Caco-2 (cell line): ENCODE results near the gene ZIC4. TPM values are rescaled to one million over a fixed set of nuclear protein-coding genes. Genes with fewer than 3 reads are reported as not detected.

Experiments used
- BruUV-seq: library from RNA; stranded (reverse); fragments of 400-500 nt; replicated peaks from 2 replicates; lab custom pipeline; 2021; lab: Mats Ljungman, UMichigan
- CTCF ChIA-PET: fragments of 300-600 bp; sonication (Branson Sonifier 250); formaldehyde crosslinking; loops from one replicate; lab custom pipeline; 2022; ENCODE audit warnings: antibody characterized with exemption; lab: Charles Lee
- POLR2A ChIA-PET: fragments of 300-600 bp; sonication (Branson Sonifier 250); formaldehyde crosslinking; loops from one replicate; lab custom pipeline; 2022; ENCODE audit warnings: antibody characterized with exemption; lab: Charles Lee
- DNase-seq, 2 experiments: peaks; one replicate each; pipeline versions ENCODE4 v3.0.0 to v3.0.0-alpha.2; 2020 to 2022
- H3K27me3 ChIP-seq: replicated peaks from 2 replicates; pipeline ENCODE4 v1.6.0; 2011; ENCODE audit warnings: low read length; ENCODE audit not compliant: control insufficient read depth, insufficient read depth
- H3K36me3 ChIP-seq: 2 replicates; pipeline ENCODE4 v1.5.1; 2011; ENCODE audit warnings: low read length; ENCODE audit not compliant: control insufficient read depth, insufficient read depth
- H3K4me1 ChIP-seq: fragments of 250-450 bp; sonication (Bioruptor Pico); 2 replicates; pipeline ENCODE4 v1.5.1; 2020; ENCODE audit warnings: mild to moderate bottlenecking
- H3K4me3 ChIP-seq: 2 replicates; pipeline ENCODE4 v1.5.1; 2011; ENCODE audit warnings: low read depth, mild to moderate bottlenecking, control low read depth, low read length
- H3K9me3 ChIP-seq: fragments of 250-450 bp; sonication (Bioruptor Pico); 2 replicates; pipeline ENCODE4 v1.5.1; 2020; ENCODE audit warnings: mild to moderate bottlenecking, moderate library complexity
- H3K27ac Mint-ChIP-seq: one replicate; pipeline ENCODE4 v1.8.0; 2022; ENCODE audit warnings: mixed read lengths; ENCODE audit not compliant: unreplicated experiment
- H3K27me3 Mint-ChIP-seq: one replicate; pipeline ENCODE4 v1.8.0; 2022; ENCODE audit warnings: mixed read lengths; ENCODE audit not compliant: insufficient read depth, unreplicated experiment
- H3K36me3 Mint-ChIP-seq: one replicate; pipeline ENCODE4 v1.8.0; 2022; ENCODE audit warnings: mild to moderate bottlenecking, mixed read lengths; ENCODE audit not compliant: insufficient read depth, unreplicated experiment
- H3K4me1 Mint-ChIP-seq: one replicate; pipeline ENCODE4 v1.8.0; 2022; ENCODE audit warnings: low read depth, mixed read lengths; ENCODE audit not compliant: unreplicated experiment
- H3K4me3 Mint-ChIP-seq: one replicate; pipeline ENCODE4 v1.8.0; 2022; ENCODE audit warnings: mild to moderate bottlenecking, moderate library complexity, mixed read lengths; ENCODE audit not compliant: unreplicated experiment
- H3K9me3 Mint-ChIP-seq: one replicate; pipeline ENCODE4 v1.8.0; 2022; ENCODE audit warnings: mixed read lengths; ENCODE audit not compliant: unreplicated experiment
- intact Hi-C: fragments of 100-400 bp; cut with micrococcal nuclease; formaldehyde crosslinking; loops from one replicate; pipeline ENCODE4 v1.10.0; 2022; ENCODE audit not compliant: unreplicated experiment
- total RNA-seq: library from RNA; stranded (reverse); gene quantifications from 2 replicates; pipeline ENCODE4 v1.2.3, GENCODE V29; 2022
- TF ChIP-seq, protein P1 (sequence below), 2 experiments: fragments of 200-600 bp in 1 of 2; IDR thresholded peaks; 1 replicate in 1 of 2; 2 replicates in 1 of 2; pipeline versions ENCODE4 v1.5.1 to v1.8.0; 2011 to 2022; ENCODE audit warnings: antibody characterized with exemption in 1 of 2, control low read depth in 1 of 2, inconsistent platforms in 1 of 2, low read depth in 1 of 2, low read length in 1 of 2, mild to moderate bottlenecking in 1 of 2, moderate library complexity in 1 of 2; ENCODE audit not compliant: insufficient read depth in 1 of 2, severe bottlenecking in 1 of 2, unreplicated experiment in 1 of 2

ZIC4 gene
- total RNA-seq, 1 experiment from 2014 or later, result not detected

DNA sequence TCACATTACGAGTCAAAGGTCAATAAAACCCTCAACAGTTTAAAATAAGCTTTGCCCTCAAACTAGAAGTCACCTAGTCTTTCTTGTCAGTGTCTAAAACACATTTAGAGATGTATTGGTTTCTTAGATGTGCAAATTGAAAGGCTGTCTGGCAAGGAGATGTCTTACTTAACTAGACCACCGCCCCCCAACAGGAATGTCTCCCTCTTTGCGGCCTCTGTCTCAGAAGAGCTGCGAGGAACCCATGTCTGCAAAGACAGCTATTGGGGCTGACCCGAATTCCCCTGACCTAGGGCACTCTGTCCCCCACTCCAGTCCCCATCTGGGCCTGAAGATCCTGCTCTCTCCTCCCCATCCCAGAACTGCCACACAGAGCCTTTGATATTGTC, 46.3 kb downstream of the ZIC4 start:
- no peaks in the 10 kb centered on the region for H3K27me3 ChIP-seq
- H3K4me3 ChIP-seq, result no peak overlapping the region
- Mint-ChIP-seq H3K27ac (no peak overlapping the region), H3K9me3 (no peaks in the 10 kb centered on the region), H3K4me1 (no peaks in the 10 kb centered on the region), H3K4me3 (no peak overlapping the region), H3K27me3 (peaks cover 10% of the 10 kb centered on the region), H3K36me3 (no peaks in the 10 kb centered on the region)
- no peaks in the 10 kb centered on the region for H3K9me3 ChIP-seq
- no peaks in the 10 kb centered on the region for H3K4me1 ChIP-seq
- H3K36me3 ChIP-seq, result no peaks in the 10 kb centered on the region
- no TSS peak for BruUV-seq
- TF ChIP-seq, protein P1, sequence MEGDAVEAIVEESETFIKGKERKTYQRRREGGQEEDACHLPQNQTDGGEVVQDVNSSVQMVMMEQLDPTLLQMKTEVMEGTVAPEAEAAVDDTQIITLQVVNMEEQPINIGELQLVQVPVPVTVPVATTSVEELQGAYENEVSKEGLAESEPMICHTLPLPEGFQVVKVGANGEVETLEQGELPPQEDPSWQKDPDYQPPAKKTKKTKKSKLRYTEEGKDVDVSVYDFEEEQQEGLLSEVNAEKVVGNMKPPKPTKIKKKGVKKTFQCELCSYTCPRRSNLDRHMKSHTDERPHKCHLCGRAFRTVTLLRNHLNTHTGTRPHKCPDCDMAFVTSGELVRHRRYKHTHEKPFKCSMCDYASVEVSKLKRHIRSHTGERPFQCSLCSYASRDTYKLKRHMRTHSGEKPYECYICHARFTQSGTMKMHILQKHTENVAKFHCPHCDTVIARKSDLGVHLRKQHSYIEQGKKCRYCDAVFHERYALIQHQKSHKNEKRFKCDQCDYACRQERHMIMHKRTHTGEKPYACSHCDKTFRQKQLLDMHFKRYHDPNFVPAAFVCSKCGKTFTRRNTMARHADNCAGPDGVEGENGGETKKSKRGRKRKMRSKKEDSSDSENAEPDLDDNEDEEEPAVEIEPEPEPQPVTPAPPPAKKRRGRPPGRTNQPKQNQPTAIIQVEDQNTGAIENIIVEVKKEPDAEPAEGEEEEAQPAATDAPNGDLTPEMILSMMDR (IDR thresholded peaks at IDR 0.05; ENCODE audit: insufficient read depth in 1 of 2, low read depth in 1 of 2, low read length in 1 of 2, severe bottlenecking in 1 of 2, unreplicated experiment in 1 of 2), result no peak
- no peak for DNase-seq
- ChIA-PET CTCF (no interaction called here), POLR2A (no interaction called here)
- intact Hi-C loops, result no loop called here

DNA sequence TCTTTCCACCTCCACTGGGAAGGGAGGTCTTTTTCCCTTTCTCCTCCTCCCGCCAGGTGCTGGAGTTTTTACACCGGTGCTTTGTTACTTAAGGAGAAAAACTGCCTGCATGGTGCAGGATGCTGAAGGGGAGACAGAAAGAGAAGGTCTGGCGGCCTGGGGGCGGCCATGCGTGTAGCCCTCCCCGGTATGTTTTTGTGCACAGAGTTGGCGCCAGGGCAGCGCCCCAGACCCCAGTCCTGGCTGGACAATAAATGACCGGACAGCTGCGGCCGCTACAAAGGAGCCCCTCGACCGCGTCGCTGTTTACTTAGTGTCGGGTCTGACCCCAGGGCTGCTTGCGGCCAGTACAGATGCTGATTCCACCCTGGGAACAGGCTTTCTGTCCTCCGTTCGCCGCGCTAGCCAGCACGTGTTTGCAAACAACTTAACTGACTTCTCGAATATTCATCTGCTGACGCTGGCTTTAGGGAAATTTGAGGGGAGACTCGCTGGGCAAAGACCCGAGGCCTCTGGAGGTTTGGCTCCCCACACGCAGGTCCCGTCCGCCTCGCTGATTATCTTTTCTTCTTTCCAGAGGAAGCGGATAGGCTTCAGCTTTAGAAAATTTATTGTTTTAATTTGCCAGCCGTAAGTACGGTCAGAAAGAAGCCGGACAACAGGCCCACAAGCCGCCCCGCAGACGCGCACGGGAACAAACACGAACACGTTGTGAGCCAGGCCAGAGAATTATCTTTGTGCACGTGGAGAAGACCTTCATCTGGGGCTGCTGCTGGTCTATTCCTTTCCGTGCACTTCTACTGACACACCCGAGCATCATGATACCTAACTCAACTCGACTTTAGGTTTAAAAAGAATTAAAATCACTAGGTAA, 46.9 kb downstream of the ZIC4 start:
- no peaks in the 10 kb centered on the region for H3K27me3 ChIP-seq
- ChIA-PET POLR2A (no interaction called here), CTCF (no interaction called here)
- H3K4me1 ChIP-seq, result no peaks in the 10 kb centered on the region
- Mint-ChIP-seq H3K27me3 (peaks cover 5% of the 10 kb centered on the region), H3K9me3 (no peaks in the 10 kb centered on the region), H3K36me3 (no peaks in the 10 kb centered on the region), H3K27ac (no peak overlapping the region), H3K4me3 (no peak overlapping the region), H3K4me1 (no peaks in the 10 kb centered on the region)
- no peak for DNase-seq
- TF ChIP-seq, protein P1 (IDR thresholded peaks at IDR 0.05; ENCODE audit: insufficient read depth in 1 of 2, low read depth in 1 of 2, low read length in 1 of 2, severe bottlenecking in 1 of 2, unreplicated experiment in 1 of 2), result no peak
- H3K9me3 ChIP-seq, result no peaks in the 10 kb centered on the region
- intact Hi-C loops, result no loop called here
- no TSS peak for BruUV-seq
- H3K4me3 ChIP-seq, result no peak overlapping the region
- no peaks in the 10 kb centered on the region for H3K36me3 ChIP-seq

DNA sequence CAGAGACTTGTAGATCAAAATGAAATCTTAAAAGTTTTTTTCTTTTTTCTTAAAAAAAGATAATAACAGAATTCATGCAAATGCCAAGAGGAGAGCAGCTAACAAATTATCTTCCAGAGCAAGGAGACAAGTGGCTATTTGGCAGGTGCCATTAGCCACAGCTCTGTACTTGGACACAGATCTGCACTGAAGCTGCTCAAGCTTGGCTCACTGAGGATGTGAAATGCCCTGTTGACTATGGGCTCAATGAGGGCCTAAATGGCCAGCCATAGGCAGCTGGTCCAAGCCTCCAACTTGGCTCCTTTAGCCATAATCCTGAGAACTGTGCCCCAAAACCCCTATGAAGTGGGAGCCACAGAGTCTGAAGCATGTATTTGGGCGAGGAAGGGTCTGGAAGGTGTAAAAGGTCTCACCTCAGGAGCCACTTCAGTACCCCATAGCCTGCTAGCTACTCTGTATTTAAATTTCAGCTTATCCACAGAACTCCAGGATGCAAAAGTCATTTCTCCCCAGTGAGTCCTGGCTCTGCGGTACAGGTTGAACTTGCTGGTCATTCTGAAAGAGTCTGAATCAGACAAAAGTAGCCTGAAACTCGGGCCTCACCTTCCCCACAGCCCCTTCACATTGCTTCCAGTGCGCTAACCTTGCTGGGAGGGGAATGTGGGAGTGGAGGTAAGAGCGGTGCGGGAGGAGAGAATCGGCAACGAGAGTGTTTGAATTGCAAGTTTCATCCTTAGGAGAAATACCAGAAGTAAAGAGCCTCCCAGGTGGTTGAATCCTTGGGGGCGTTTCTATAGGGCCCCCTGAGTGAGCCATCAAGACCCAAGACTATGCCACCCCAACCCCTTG, 48.0 kb downstream of the ZIC4 start:
- Histone ChIP-seq H3K27me3 (no peaks in the 10 kb centered on the region), H3K4me1 (no peaks in the 10 kb centered on the region), H3K36me3 (no peaks in the 10 kb centered on the region), H3K4me3 (no peak overlapping the region), H3K9me3 (no peaks in the 10 kb centered on the region)
- ChIA-PET CTCF (no interaction called here), POLR2A (no interaction called here)
- Mint-ChIP-seq H3K36me3 (no peaks in the 10 kb centered on the region), H3K9me3 (no peaks in the 10 kb centered on the region), H3K27me3 (peaks cover 7% of the 10 kb centered on the region), H3K27ac (no peak overlapping the region), H3K4me3 (no peak overlapping the region), H3K4me1 (no peaks in the 10 kb centered on the region)
- intact Hi-C loops, result no loop called here
- DNase-seq, result no peak
- no TSS peak for BruUV-seq
- TF ChIP-seq, protein P1 (IDR thresholded peaks at IDR 0.05; ENCODE audit: insufficient read depth in 1 of 2, low read depth in 1 of 2, low read length in 1 of 2, severe bottlenecking in 1 of 2, unreplicated experiment in 1 of 2), result no peak
